ENCODE results near the gene TSHZ2.

Gene TSHZ2

DNA sequence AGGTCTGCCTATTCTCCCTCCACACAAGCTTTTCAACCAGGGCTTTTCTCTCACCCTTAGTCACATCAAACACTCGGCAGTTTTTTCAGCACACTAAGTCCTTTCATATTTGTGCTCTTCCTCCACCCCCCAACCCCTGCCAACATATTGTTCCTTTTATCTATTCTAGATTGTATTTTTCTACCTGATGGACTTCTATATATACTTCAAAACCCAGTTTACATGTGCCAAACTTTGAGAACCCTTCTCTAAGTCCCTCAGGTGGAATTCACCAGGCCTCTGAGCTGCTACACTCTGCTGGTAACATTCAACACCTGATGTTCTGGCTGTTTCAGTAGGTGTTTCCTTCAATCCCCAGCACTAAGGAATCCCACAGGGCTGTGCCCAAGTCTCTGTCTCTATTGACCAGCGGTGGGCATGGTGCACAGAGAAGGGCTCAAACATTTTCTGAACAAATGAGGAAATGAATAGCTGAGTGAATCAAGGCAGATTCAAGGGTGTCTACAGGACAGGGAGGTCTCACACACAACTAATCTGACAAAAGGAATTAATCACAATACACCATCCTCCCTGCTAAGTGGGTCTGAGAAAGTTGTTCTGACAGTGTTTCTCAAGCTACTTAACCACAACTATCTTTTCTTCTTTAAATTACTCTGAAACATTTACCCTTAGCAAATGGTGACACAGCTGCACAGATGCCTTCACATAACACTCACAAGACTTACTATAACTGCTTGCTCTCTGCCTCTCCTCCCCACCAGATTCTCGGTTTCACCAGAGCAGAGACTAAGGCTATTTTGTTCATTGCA is 166.5 kb downstream of the TSHZ2 start:
- no peak for DNase-seq

DNA sequence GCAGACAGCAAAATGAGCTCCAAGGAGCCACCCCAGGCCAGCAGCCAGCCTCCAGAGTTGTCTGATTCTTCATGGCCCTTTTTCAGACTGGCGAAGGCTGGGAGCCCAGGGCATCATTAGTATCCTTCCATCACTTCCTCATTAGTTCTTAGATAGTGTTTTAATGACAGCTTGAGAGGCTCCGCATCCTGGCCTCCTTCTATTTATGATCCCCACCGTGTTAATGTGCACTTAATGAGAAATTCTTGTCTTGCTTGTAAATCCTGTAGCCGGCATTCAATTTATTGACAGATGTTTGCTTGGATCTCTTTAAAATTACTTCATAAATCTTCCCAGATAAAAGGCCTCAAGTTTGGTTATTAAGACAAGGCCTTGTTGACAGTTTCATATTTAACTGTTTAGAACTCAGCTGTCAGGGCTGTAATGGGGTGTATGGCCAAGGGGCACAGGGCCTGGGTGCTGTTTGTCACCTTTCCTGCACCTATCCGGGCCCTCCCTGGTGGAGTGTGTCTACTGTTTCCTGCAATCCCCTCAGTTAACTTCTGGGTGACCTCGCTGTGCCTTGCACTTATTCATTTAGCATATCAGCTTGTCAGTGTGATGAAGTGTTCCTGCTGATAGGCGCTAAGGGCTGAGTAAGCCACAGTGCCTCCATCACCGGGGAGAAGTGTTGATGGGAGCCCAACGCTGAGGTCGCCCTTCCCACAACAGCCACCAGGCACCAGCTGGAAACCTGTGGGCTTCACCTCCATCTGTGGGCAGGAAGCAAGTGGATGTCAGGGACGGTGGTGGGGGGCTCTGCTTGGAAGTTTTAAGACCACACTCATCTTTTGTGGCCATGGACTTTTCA is 169.3 kb downstream of the TSHZ2 start:
- no peak for DNase-seq

DNA sequence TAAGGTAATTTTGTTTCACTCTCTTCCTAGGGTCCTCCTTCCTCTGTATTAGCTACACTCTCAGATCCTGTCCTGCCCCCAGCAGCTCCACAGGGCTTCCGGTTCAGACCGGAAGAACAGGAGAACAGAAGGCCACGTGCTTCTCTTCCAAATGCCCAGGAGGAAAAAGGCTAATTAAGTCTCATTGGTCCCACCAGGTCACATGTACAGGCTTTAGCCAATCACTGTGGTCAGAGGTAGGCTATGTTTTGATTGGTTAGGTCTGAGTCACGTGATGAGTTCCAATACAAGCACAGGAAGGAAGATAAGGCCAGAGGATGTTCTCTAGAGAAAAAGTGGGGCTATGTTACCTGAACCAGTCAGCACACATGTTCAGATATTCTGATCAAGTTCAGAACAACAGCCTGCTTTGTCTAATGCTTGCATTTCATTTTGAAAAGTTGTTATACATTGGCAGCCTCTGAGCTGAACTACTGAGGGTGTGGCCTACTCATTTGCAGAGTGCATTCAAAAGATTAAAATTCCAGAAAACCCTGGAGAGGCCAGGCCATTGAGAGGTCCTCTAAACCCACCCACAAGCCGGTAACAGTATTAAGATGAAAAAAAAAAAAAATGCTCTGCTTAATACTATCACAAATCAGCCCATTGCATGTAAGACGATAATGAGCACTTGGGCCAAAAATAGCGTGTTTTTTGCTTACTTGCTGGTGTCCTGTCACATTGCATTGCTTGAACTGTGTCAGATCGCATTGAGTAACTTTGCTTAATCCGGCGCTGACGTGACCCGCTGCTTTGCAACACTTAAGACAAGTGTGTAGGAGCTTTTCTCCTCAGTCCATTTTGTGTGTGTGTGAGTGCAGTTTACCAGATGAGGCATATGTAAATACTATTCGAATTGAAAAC is 170.3 kb downstream of the TSHZ2 start:
- no peak for DNase-seq

DNA sequence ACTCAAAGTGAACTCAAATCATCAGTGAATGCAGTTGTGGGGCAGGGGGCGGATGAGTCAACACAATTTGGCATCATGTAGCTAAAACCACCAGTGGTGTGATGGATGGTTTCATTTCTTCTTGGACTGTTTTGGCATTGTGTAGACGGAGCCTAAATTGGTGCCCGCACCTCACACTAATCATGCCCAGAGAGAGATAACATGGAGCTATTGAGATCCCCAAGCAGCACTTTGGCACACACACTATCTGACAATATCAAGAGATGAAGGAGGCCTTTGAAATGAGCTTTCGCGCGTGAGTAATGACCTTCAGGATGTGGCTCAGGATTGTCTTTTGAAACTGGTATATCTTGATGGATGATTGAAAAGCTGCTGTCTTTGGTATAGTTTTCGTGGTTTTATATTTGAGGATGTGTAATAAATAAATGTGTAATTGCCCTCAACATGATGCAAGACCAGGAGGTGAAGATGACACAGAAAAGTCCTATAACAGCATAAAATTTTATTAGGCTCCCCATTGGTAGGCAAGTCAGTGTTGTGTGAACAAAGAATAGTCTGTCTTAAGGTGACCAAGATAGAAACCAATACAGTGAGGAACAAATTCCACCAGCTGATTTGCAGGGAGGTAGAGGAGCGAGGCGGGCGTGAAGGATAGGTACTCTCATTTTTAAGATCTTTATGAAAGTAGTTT is 174.2 kb downstream of the TSHZ2 start:
- peak; percentile 61 for DNase-seq

DNA sequence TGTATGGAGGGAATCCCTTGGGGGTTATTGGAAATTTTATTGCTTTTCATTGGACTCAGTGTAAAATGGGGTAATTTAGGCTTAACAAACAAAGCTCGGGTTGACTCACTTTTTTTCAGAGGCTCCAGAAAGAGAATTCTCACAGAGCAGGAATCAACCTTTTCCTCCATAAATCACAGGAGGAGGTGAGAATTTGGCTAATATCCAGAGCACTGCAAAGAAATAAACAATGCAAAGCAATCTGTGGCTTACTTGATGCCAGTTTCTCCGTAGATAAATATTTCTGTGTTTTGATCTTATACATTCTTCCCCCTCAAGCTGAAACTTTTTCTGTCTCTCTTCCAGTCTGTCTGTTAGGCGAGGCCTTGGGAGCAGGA is 176.6 kb downstream of the TSHZ2 start:
- no peak for DNase-seq

DNA sequence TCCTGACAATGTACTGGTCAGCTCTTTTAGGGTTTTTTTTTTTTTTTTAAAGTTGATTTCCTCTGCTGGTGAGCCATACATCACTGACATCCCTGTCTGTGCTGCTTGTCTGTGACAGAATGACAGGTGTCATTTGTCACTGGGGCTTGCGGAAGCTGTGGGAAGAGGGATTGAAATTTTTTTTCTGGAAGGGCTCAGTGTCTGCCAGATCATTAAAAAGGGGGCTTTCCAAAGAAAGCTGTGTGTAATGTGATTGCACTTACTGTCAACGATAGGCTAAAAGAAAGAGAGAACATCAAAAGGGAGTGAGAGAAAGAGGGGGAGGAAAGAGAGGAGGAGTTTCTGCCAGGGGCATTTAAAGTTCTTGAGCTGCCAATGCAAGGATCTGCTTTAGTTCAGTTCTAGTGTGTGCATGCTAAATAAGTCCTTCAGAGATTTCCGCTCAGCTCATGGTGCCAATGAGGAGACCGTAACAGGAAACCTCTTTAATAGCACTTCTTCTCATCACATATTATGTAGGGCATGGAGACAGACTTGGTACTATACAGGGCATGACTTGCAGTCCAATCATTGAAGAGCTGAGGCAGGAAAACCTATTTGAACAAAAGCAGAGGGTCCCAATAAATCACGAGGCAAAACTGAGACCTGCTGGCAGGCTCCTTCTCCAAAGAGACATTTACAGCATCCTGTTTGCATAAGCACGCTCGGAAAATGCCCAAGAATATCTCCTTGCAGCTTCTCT is 177.2 kb downstream of the TSHZ2 start:
- DNase-seq: no peak

DNA sequence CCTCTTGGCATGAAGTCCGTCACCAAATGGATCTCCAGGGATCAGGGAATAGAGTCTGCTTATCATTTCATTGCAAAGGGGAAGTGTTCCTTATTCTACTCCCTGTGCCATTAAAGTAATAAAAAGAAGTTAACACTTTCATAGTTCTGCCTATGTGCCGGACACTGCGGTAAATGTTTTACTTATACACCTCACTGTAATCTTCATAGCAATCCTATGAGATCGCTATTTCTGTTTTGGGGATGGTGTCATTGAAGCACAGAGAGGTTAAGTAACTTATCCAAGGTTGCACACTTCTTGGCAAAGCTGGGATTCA is 177.7 kb downstream of the TSHZ2 start:
- no peak for DNase-seq

DNA sequence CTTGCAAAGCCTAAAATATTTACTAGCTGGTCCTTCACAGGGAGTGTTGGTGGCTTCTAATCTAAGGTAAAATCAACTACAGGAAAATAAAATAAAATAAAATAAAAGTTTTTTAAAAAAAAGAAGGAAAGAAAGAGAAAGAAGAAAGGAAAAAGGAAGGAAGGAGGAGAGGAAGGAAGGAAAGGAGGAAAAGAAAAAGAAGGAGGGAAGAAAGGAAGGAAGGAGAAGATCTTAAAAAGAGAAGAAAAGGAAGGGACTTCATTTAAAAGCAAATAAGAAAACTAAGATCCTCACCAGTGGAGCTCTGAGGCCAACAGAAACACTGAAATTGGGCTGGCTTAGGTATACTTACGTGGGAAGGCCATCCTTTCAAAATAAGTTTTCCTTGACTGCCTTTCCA is 178.4 kb downstream of the TSHZ2 start:
- no peak for DNase-seq

DNA sequence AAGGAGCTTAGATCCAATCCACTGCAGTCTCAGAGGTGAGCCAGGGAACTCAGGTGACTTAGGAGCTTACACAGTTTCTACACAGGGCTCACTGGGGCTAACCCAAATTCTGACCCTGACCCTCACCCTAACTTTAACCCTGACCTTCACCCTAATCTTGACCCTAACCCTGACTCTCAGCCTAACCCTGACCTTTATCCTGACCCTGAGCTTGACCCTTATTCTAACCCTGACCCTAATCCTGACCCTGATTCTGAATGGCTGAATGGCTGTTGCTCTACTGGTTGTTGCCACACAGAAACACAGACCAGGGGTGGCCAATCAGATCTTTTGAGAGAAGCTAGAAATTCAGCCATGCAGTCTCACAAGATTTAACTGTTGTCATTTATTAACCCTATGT is 180.1 kb downstream of the TSHZ2 start:
- no peak for DNase-seq

DNA sequence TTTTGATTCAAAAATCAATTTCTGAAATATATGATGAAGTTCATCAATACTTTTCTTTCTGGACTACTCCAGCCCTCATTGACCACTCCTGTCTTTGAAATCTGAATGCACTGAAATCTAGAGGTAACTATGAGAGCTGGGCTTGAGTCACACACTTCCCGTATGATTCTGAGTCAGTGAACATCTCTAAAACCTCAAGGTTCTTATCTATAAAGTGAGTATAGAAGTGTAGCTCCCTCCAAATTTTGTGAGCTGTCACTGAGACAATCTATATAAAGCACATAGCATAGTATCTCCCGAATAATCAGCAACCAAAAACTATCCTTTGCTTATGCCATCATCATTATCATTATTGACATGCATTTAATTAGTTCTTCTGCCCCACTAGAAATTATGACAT is 182.4 kb downstream of the TSHZ2 start:
- DNase-seq: no peak

DNA sequence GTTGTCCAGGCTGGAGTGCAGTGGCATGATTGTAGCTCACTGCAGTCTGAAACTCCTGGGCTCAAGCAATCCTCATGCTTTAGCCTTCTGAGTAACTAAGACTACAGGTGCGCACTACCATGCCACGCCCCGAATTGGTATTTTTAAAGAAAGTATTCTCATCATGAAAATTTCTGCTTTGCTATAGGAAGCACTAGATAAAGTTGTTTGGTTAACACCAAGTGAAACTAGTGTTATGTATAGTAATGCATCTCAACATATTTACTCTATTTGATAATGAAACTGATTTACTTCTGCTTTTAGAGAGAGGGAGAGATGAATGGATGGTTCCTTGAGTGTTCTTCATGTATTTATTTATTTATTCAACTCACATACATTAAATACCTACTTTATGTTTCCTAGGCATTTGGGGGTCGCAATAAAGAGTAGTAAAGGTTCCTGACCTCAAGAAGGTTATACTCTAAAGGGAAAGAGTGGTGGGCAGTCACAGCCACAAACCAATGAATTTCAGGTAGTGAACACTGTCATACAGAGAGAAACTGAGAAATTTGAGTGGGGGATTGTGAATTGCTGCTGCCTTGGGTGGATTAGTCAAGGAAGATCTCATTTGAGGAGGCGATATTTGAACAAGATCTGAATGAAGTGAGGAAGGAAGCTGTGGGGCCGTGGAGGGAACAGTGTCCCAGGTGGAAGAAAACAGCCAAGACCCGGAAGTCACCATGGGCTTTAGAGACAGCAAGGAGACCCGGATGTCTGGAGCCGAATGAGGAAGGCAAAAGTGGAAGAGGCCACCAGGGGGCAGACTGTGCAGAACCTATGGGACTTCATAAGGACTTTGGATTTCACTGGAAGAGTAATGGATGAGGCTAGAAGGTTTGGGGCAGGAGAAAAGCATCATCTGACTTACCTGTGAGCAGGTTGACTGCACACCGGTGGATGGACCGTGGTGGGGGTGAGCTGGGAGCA is 185.6 kb downstream of the TSHZ2 start:
- DNase-seq: peak; percentile 7

DNA sequence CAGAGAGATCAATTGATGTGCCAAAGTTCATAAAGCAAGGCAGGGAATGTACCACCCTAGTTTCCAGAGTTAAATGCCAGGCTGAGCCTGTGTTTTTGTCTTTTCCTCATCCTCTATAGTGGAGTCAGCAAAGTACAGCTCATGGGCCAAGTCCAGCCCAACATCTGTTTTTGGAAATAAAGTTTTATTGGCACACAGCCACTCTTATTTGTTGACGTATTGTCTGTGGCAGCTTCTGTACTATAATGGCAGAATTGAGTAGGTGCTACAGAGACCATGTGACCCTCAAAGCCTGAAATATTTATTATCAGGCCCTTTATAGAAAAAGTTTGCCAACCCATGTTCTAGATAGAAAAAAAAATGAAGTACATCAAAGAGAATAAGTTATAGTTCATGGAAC is 187.0 kb downstream of the TSHZ2 start:
- no peak for DNase-seq

DNA sequence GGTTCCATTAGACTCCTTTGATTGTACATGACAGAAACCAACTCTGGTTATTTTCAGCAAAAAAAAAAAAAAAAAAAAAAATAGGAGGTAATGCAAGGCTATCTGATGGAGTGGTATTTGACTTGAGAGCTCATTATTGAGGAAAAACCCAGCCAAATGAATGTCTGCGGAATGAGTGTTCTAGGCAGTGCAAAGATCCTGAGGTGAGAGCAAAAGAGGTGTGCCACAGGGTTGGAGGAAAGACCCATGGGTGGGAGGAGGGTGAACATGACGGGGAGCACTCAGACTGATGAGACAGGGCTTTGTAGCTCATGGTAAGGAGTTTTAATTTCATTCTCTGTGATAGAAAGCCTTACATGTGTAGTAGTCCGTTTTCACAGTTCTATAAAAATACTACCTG is 188.9 kb downstream of the TSHZ2 start:
- no peak for DNase-seq

DNA sequence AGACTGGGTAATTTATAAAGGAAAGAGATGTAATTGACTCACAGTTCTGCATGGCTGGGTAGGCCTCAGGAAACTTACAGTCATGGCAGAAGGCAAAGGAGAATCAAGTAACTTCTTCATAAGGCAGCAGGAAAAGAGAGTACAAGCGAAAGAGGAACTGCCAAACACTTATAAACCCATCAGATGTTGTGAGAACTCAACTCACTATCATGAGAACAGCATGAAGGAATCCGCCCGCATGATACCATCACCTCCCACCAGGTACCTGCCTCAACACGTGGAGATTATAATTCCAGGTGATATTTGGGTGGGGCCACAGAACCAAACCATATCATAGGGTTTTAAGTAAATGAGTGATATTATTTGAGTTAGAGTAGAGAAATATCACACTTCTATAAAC is 189.3 kb downstream of the TSHZ2 start:
- DNase-seq: no peak

DNA sequence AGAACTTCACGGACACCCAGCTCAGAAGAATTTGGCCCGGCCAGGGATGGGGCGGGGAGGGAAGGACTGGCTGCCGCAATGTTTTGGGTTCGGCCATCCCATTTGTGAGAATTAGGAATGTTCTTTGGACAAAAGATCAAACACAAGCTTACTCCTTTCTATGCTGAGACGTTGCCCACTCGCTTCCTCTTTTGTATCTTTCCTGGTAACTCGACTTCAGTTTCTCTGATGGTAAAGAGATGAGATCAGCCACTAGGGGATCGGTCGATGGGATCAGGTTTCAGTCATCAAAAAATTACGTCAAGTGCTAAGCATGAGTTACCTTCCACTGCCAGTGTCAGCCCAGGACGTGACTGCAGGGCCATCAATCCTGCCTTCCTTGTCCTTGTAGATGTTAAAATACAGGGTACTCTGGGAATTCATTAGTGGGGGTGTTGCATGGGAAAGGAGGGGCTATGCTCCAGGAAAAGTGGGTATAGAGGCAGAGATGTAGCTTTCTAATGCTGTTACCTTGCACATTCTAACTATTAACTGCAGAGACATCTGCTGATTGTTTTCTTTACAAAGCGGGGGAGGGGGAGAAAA is 190.2 kb downstream of the TSHZ2 start:
- no peak for DNase-seq

DNA sequence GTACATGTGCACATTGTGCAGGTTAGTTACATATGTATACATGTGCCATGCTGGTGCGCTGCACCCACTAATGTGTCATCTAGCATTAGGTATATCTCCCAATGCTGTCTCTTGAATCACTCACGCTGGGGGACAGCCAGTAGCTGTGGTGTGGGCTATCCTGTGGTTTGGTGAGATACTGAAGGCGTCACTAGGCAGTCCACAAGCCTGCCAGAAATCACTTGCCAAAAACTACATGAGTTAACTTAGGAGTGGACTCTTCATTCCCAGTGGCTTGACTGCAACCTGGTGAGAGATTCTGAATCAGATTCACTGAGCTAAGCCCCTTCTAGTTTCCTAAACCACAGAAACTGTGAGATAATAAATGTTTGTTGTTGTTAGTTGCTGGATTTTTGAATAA is 191.3 kb downstream of the TSHZ2 start:
- no peak for DNase-seq

DNA sequence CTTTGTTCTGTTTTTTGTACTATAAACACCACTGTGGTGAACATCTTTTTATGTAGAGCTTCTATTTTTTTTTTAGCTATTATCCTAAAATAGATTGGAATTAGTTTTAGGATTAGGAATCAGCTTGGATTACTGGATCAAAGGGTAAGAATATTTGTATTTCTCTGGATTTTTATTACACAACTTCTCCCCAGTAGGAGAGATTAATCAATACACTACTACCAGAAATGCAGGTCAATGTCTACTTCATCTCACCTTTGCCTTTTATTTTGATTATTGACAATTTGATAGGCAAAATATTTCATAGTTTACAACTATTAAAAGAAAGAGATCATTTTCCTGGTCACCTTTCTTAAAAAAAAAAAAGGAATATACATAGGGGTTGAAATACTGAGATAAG is 191.9 kb downstream of the TSHZ2 start:
- DNase-seq: no peak

DNA sequence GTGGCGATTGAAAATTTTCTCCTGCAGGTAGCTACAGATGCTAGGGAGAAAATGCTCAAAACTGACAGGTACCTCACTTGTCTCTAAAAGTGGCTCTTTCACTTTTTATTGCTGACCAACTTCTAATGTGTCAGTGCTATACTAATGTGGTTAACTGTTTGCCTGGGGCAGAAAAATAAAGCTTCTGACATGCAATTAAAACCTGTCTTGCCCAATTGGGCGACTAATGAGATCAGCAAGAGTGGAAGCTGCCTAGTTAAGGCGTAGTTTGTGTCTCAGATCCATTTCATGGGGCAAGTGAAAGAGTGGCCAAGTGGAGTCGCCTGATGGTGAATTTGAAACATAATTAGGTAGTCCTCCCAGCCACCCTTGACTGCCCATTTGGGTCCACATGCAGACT is 193.3 kb downstream of the TSHZ2 start:
- DNase-seq: no peak

DNA sequence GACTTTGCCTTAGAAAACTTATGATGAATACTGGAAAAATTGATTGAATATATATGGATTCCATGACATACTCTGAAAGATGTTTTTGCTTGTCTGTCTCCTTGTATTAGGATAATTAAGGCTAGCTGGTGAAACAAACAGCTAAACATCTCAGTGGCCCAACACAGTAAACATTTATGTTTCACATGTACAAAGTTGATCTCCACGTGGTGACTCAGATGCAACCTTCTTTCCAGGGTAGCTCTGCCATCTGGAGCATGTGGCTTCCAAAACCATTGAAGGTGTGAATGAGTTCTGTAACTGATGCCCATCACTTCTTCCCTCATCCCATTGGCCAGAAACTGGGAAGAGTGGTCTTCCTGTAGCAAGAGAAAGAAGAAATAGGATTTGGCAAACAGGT is 196.3 kb downstream of the TSHZ2 start:
- no peak for DNase-seq

DNA sequence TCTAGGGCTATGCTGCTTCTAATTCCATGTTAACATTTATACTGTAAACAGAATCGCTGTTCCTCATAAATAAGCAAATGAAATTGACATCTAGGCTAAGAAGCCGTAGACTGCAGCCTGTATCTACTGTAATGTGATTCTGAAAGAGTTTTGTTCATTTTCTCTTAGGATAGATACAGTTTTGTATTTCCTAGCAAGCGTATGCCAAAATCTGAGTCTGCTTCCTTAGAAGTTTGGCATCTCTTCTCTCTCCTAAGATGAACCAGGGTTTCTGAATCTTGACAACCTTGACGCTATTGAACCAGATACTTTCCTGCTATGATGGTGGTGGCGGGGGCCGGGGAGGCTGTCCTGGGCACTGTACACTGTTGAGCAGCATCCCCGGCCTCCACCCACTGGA is 198.0 kb downstream of the TSHZ2 start:
- DNase-seq: no peak

DNA sequence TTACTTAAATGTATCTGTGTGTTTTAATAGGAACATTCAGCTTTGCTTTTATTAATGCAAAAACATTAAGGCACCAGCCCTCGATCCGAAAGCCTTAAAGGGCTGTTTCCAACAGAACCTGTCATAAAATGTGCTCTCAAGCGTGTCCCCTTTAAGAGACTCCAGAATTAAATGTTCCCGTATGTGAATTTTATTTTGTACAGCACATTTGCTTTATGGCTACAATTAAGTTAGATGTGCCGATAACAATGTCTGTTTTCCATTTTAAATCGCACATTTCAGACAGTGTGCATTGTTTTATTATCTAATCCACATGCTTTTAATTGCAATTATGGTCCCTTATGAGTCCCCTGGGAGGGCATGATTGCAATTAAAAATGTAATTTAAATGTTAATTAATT is 198.9 kb downstream of the TSHZ2 start:
- DNase-seq: no peak
